Spleen (tissue), 7 donors: ENCODE measurements around the gene KDM4D.

Experiments used
- POLR2A ChIP-seq, 3 donors: fragments of 450-650 bp; IDR thresholded peaks; one replicate each; pipeline ENCODE4 v1.5.1; 2017; ENCODE audit warnings: antibody characterized with exemption in 3 of 3, mild to moderate bottlenecking in 1 of 3
- TF ChIP-seq, protein P1 (sequence below), 11 experiments: fragments of 200-600 bp in 7 of 11; fragments of 450-650 bp in 4 of 11; sonication (generic) in 4 of 11; IDR thresholded peaks in 8 of 11; conservative IDR thresholded peaks in 3 of 11; 1 replicate in 7 of 11; 2 replicates in 4 of 11; pipeline versions ENCODE4 v1.4.0 to v1.8.0; 2016 to 2021; ENCODE audit warnings: antibody characterized with exemption in 11 of 11, inconsistent platforms in 4 of 11, mild to moderate bottlenecking in 1 of 11
- donor health status: DM: no; HTN: no; CAD: no; lungs with moderate emphysema.
- donor health status: DM: no; HTN: no; CAD: no.
- donor health status: DM: no; HTN: no; CAD: no.

DNA sequence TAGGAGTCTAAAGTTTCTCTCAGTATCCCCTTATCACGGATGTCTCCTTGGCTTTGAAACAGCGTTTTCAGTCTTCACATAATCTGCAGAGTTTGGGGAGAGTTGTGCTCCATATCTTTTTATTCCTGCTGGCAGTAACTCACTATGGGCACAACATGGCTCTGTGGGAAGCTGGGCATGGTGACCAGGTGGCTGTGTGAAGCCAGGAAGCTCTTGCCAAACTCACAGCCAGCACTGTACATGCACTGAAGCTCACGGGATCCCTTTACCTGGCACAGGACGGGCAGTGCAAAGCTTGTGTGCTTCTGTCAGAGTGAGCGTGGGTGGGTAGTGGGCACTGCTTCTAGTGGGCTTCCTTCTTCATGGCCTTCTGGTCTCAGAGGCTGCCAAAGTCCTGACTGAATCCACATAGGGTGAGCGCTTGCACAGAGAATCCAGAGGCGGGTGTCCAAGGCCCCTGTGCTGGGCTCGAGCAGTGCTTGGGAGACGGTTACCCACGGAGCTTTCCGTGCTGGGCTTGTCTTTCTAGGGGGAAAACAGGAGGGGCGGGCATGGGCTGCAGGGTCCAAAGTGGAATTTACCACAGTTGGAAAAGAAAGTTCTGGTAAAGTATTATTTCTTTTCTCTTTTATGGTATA is 40.8 kb downstream of the KDM4D start:
- TF ChIP-seq, protein P1, sequence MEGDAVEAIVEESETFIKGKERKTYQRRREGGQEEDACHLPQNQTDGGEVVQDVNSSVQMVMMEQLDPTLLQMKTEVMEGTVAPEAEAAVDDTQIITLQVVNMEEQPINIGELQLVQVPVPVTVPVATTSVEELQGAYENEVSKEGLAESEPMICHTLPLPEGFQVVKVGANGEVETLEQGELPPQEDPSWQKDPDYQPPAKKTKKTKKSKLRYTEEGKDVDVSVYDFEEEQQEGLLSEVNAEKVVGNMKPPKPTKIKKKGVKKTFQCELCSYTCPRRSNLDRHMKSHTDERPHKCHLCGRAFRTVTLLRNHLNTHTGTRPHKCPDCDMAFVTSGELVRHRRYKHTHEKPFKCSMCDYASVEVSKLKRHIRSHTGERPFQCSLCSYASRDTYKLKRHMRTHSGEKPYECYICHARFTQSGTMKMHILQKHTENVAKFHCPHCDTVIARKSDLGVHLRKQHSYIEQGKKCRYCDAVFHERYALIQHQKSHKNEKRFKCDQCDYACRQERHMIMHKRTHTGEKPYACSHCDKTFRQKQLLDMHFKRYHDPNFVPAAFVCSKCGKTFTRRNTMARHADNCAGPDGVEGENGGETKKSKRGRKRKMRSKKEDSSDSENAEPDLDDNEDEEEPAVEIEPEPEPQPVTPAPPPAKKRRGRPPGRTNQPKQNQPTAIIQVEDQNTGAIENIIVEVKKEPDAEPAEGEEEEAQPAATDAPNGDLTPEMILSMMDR (IDR thresholded peaks at IDR 0.05 in 8 of 11, conservative IDR thresholded peaks at IDR 0.05 in 3 of 11): no peak
- no peak for TF ChIP-seq POLR2A (IDR thresholded peaks at IDR 0.05)
